HG03175 (cell line): Measurements from ENCODE around the gene KCNIP3.
"Not testable (repeated sequence)": the region's sequence is repeated elsewhere in the genome, so short reads cannot be mapped to it uniquely, and the experiment has no call there.

Experiments
- ATAC-seq: cut with Tn5 transposase; IDR thresholded peaks from one replicate; pipeline ENCODE4 v1.9.1; 2021; ENCODE audit warnings: mild to moderate bottlenecking, moderate library complexity; ENCODE audit not compliant: unreplicated experiment

KCNIP3 gene

GRCh38 chr2:95356821-95357700 is 59.9 kb downstream of the KCNIP3 start:
- no peak for ATAC-seq

GRCh38 chr2:95357717-95358280 is 60.7 kb downstream of the KCNIP3 start:
- ATAC-seq, result no peak

GRCh38 chr2:95359031-95359430 is 61.9 kb downstream of the KCNIP3 start:
- no peak for ATAC-seq

GRCh38 chr2:95359501-95359930 is 62.4 kb downstream of the KCNIP3 start:
- ATAC-seq, result no peak

- ATAC-seq, result no peak
Observed at GRCh38 chr2:95361216-95361980, 64.3 kb downstream of the KCNIP3 start.

GRCh38 chr2:95362486-95362885 is 65.3 kb downstream of the KCNIP3 start:
- ATAC-seq, result no peak

- ATAC-seq, result no peak
Observed at GRCh38 chr2:95366514-95366913, 69.4 kb downstream of the KCNIP3 start.

GRCh38 chr2:95372216-95372829 is 75.2 kb downstream of the KCNIP3 start:
- no peak for ATAC-seq

- ATAC-seq, result no peak
Observed at GRCh38 chr2:95372845-95373244, 75.7 kb downstream of the KCNIP3 start.

GRCh38 chr2:95374029-95374428 is 76.9 kb downstream of the KCNIP3 start:
- ATAC-seq, result no peak

- ATAC-seq, result no peak
Observed at GRCh38 chr2:95374451-95374920, 77.3 kb downstream of the KCNIP3 start.

- ATAC-seq, result no peak
Observed at GRCh38 chr2:95374921-95375471, 77.8 kb downstream of the KCNIP3 start.

- no peak for ATAC-seq
Observed at GRCh38 chr2:95375532-95376150, 78.5 kb downstream of the KCNIP3 start.

- no peak for ATAC-seq
Observed at GRCh38 chr2:95376311-95377215, 79.4 kb downstream of the KCNIP3 start.

- no peak for ATAC-seq
Observed at GRCh38 chr2:95377216-95378123, 80.3 kb downstream of the KCNIP3 start.

GRCh38 chr2:95378281-95378680 is 81.1 kb downstream of the KCNIP3 start:
- ATAC-seq, result not testable (repeated sequence)

- no peak for ATAC-seq
Observed at GRCh38 chr2:95379371-95379831, 82.3 kb downstream of the KCNIP3 start.

- ATAC-seq, result no peak
Observed at GRCh38 chr2:95380280-95380679, 83.1 kb downstream of the KCNIP3 start.
